ENCODE data around the gene LYPLA2.
"Not testable (repeated sequence)": the region's sequence is repeated elsewhere in the genome, so short reads cannot be mapped to it uniquely, and the experiment has no call there.

The LYPLA2 gene

GRCh38 chr1:23779826-23780371 lies 11.0 kb upstream of the LYPLA2 start:
- peak; percentile 67 for DNase-seq (ENCODE audit: low spot score)

- DNase-seq (ENCODE audit: low spot score) = not testable (repeated sequence)
Measured at GRCh38 chr1:23783141-23783540, 7.8 kb upstream of the LYPLA2 start.

GRCh38 chr1:23784846-23785245 lies 6.1 kb upstream of the LYPLA2 start:
- no peak for DNase-seq (ENCODE audit: low spot score)

GRCh38 chr1:23787701-23788100 lies 3.2 kb upstream of the LYPLA2 start:
- DNase-seq (ENCODE audit: low spot score) = no peak

- no peak for DNase-seq (ENCODE audit: low spot score)
Measured at GRCh38 chr1:23788695-23789094, 2.2 kb upstream of the LYPLA2 start.

- no peak for DNase-seq (ENCODE audit: low spot score)
Measured at GRCh38 chr1:23791516-23792047, 637 bp downstream of the LYPLA2 start.

GRCh38 chr1:23792151-23792945 lies 1.4 kb downstream of the LYPLA2 start:
- no peak for DNase-seq (ENCODE audit: low spot score)

GRCh38 chr1:23793018-23793781 lies 2.3 kb downstream of the LYPLA2 start:
- DNase-seq (ENCODE audit: low spot score) = peak; percentile 80

GRCh38 chr1:23793861-23794731 lies 3.2 kb downstream of the LYPLA2 start:
- DNase-seq (ENCODE audit: low spot score) = no peak

- not testable (repeated sequence) for DNase-seq (ENCODE audit: low spot score)
Measured at GRCh38 chr1:23794732-23795182, 3.8 kb downstream of the LYPLA2 start.

GRCh38 chr1:23795676-23796465 lies 4.9 kb downstream of the LYPLA2 start:
- no peak for DNase-seq (ENCODE audit: low spot score)

- peak; percentile 52 for DNase-seq (ENCODE audit: low spot score)
Measured at GRCh38 chr1:23796466-23797271, 5.7 kb downstream of the LYPLA2 start.

- DNase-seq (ENCODE audit: low spot score) = no peak
Measured at GRCh38 chr1:23797478-23798448, 6.8 kb downstream of the LYPLA2 start.

GRCh38 chr1:23798662-23799142 lies 7.8 kb downstream of the LYPLA2 start:
- DNase-seq (ENCODE audit: low spot score) = no peak

- no peak for DNase-seq (ENCODE audit: low spot score)
Measured at GRCh38 chr1:23799255-23799569, 8.3 kb downstream of the LYPLA2 start.

- DNase-seq (ENCODE audit: low spot score) = peak; percentile 33
Measured at GRCh38 chr1:23799570-23800399, 8.8 kb downstream of the LYPLA2 start.

GRCh38 chr1:23800400-23801337 lies 9.7 kb downstream of the LYPLA2 start, which contains the start of gene GALE:
Gene GALE, minus strand, starts transcription at chr1:23800754. Its CDS starts 1,747 bp downstream, at chr1:23799007.
- peak; percentile 92 for DNase-seq (ENCODE audit: low spot score)
